NCI-H187 treated with DMSO at 0.1 percent for 48 hours (cell line): ENCODE data around the gene INTU.
"Not testable (repeated sequence)": the region's sequence is repeated elsewhere in the genome, so short reads cannot be mapped to it uniquely, and the experiment has no call there.

Experiments
- DNase-seq: peaks from one replicate; lab custom pipeline; 2025; lab: John Stamatoyannopoulos, UW

INTU gene

GRCh38 chr4:127643791-127644190 lies 11.0 kb downstream of the INTU start:
- no peak for DNase-seq

DNA sequence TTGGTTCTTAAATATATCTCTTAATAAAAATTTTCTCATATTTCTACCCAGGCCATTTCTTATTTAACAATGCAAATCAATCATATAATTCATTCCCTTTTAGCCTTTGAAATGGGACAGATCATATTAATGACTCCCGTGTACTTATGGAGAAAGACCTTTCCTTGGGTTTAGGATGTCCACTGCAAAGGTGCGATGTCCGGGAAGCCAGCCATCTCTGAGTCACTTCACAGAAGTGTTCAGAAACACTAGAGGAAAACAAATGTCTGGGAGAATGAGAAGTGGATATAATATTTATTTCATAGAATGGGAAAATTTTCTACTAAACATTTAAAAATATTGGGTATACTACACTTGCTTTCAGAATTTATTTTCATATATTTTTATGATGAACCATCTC lies 15.3 kb downstream of the INTU start:
- no peak for DNase-seq

DNA sequence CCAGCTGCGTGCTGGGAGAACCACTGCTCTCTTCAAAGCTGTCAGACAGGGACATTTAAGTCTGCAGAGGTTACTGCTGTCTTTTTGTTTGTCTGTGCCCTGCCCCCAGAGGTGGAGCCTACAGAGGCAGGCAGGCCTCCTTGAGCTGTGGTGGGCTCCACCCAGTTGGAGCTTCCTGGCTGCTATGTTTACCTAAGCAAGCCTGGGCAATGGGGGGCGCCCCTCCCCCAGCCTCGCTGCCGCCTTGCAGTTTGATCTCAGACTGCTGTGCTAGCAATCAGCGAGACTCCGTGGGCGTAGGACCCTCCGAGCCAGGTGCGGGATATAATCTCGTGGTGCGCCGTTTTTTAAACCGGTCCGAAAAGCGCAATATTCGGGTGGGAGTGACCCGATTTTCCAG lies 22.8 kb downstream of the INTU start:
- not testable (repeated sequence) for DNase-seq

GRCh38 chr4:127656047-127656680 lies 23.4 kb downstream of the INTU start:
- no peak for DNase-seq

DNA sequence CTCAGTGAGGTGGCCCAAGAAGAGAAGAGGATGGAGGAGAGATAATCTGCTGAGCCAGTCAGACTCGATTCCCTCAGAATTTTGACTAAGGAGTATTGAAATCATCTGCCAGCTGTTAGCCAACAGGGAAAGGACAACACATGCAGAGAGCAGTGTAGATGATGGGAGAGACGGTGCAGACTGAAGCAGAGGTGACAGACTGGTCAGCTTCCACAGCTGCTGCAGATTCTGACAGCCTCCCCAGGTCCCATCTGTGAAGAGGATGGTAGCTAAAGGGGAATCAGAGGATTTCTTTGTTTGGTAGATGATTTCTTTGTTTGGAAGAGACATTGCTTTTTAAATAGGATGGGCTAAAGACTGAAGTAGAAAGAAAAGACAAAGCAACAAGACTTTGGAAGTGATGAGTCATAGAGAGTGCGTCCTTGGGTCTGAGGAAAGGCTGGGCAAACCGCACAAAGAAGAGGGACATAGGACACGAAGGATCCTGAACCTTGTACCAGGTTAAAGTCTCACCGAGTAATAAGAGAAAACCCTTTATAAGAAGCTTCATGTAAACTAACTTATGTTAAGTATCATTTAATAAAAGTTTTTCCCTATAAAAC lies 27.6 kb downstream of the INTU start:
- no peak for DNase-seq

DNA sequence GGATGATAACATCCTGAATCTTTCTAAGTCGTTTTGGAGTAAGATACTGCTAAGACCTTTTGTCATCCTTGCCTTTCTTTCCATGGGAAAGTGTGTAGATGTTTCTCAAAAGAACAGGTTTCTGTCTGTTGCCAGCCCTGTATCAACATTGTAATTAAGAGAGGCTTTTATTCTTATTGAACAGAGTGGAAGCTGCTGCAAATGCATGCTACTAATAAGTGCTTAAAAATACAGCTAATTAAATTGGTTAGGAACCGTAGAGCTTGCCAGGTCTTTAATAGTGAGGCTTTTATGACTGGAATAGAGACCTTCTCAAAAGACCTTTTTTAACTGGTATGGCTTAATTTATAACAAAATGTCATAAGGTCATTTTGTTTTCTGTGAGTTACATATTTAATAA lies 34.4 kb downstream of the INTU start:
- DNase-seq, result no peak

DNA sequence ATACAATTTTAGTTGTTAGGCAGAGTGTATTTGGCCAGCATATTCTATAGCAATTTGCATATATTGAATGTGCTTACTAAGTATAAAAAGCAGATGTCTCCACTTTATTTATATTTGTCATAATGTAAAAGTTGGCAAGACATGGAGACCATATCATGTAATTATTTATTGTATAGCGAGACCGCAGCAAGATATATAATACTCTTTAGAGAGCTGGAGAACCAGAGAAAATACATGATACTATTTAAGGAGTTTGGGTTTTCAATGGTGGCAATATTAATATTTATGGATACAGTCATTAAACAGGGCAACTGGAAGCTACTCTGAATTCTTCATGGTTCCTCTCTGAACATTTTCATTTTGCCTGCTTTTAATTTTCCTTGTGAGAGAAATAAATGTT lies 35.0 kb downstream of the INTU start:
- DNase-seq, result no peak

DNA sequence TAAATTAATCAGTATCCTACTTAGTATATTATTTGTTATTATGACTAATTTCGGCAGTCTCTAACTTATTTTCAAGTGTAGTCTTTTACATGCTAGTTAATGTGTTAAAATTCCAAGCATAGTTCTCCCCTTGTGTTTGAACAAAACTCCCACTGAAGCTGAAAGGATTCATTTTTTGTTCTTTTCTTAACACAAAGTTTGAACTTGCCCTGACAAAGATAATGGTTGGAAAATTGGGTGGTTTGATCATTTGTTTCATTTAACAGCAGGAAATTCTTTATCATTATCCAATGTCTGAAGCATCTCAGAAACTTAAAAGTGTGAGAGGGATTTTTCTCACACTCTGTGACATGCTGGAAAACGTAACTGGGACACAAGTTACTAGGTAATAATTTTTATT lies 36.0 kb downstream of the INTU start:
- DNase-seq, result no peak

GRCh38 chr4:127669691-127670090 lies 36.9 kb downstream of the INTU start:
- no peak for DNase-seq

GRCh38 chr4:127672111-127672510 lies 39.4 kb downstream of the INTU start:
- DNase-seq, result no peak

DNA sequence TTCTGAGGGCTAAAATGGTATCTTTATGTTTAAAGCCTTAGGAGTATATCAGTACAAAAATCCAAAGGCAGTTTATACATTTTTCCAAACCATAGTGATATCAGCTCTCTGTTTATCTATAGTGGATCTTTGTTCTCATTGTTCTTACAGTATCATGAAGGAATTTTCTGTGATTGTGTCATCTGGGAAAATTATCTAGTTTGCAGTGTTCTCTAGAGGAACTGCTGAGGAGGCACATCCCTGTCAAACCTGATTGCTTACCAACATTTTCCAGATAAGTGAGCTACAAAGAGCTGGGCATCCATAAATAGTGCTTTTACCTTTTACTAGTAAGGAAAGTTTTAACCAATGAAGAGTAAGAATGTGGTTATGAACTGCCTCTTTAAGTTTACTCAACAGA lies 52.5 kb downstream of the INTU start:
- DNase-seq, result no peak

DNA sequence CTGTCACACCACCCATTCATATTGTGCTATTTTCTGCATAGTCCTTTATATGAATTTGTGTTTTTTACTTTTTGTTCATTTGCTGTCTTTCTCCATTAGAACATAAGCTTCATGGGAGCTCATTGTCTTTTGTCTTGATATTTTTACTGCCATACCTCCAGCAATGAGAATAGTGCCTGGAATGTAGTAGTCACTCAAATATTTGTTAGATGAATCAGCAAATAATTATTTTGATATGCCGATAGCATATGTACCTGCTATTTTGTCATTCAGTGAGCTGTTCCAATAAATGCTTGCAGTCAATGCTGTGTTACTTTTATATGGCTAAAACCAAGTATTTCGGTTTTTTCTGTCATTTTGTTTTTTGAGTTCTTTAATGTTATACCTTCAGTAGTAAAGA lies 53.9 kb downstream of the INTU start:
- DNase-seq, result no peak

DNA sequence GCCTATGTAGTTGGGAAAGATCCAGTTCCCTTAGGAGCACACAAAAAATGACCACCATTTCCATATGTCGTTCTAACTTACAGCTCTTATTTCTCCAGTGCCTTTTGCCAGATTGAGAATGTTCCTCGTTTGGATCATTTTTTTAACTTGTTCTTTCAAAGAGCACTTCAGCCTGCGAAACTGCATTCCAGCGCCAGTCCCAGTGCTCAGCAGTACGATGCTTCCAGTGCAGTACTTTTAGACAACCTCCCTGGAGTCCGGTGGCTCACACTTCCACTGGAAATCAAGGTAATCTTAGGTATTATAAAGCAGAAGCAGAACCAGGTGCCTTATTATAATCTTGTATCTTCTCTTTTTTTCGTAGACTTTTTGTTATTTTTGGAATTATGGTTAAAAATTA lies 54.8 kb downstream of the INTU start:
- DNase-seq, result no peak

- no peak for DNase-seq
Observed at GRCh38 chr4:127698789-127699200, 66.0 kb downstream of the INTU start.

DNA sequence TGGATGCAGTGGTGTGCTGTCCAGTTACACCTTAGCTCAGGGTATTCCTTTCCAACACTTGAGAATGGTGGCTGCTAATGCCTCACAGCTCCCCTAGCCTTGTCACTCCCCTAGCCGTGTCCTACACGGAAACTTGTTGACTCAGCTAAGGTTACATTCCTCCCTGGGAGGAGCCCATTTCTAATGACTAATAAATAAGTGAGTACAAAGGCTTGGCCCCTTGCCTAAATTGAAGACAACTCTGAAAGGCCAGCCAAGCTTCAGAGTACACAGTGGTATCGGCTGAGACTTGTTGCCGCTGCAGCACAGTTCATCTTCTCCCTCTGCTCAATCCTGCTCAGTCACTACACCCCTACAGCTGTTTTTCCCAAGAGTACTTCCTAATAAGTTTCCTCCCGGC lies 76.2 kb downstream of the INTU start:
- no peak for DNase-seq

DNA sequence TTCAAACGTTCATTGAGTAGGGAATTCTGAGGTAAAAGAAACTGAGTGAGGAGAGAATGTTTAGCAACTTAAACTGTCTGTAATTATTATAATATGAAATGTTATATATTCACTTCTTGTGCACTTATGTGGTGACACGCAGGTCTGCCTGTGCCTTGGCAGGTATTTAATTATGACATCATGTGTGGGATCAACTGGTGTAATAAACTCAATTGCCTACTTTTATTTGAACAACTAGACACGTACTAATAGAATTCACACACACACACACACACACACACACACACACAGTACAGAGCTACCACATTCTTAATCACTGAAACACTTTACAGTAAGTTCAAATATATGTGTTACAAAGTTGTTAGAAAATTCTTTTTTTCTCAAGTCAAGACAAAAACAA lies 76.7 kb downstream of the INTU start:
- DNase-seq, result no peak

GRCh38 chr4:127730142-127730913 lies 97.6 kb downstream of the INTU start, which contains the start of gene SLC25A31:
TSS of gene SLC25A31 (plus strand) at chr4:127730400. CDS start at chr4:127730546, 146 bp downstream.
- no peak for DNase-seq

- DNase-seq, result no peak
Observed at GRCh38 chr4:127731406-127731805, 98.6 kb downstream of the INTU start.

- DNase-seq, result no peak
Observed at GRCh38 chr4:127732623-127733328, 100.0 kb downstream of the INTU start.

DNA sequence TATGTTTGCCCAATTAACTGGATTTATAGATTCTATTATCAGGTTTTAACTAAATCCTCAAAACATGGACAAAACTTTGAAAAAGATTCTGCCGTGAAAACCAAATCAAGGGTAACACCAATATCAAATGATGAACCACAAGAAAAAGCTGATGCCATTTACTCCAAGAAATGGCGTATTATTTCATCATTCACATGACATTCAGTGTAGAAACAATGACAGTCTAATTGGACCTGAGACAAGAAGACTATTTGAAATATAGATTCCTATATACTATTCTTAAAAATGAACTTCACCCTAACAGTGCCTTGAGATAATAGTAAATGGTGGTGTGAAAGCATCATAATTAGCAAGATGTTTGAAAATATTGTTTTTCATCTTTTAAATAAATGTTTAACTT lies 102.2 kb downstream of the INTU start:
- DNase-seq, result no peak

GRCh38 chr4:127737295-127737694 lies 104.5 kb downstream of the INTU start:
- no peak for DNase-seq

DNA sequence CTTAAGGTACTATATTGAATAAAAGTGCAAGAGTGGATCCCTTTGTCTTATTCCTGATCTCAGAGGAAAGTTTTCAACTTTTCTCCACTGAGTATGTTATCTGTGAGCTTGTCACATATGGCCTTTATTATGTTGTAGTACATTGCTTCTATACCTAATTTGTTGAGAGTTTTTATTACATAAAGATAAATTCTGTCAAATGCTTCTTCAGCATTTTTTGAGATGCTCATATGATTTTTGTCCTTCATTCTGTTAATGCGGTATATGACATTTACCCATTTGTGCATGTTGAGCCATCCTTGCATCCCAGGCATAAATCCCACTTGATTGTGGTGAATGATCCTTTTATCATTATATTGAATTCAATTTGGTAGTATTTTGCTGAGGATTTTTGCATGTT lies 108.5 kb downstream of the INTU start:
- DNase-seq, result no peak

GRCh38 chr4:127747883-127748282 lies 115.1 kb downstream of the INTU start:
- no peak for DNase-seq
